Measurements from ENCODE around the gene DUSP5. TPM values are rescaled to one million over a fixed set of nuclear protein-coding genes. Genes with fewer than 3 reads are reported as not detected.

The DUSP5 gene
- total RNA-seq, 2 donors from 2014 or later: 7.1 to 52.2 TPM

DNA sequence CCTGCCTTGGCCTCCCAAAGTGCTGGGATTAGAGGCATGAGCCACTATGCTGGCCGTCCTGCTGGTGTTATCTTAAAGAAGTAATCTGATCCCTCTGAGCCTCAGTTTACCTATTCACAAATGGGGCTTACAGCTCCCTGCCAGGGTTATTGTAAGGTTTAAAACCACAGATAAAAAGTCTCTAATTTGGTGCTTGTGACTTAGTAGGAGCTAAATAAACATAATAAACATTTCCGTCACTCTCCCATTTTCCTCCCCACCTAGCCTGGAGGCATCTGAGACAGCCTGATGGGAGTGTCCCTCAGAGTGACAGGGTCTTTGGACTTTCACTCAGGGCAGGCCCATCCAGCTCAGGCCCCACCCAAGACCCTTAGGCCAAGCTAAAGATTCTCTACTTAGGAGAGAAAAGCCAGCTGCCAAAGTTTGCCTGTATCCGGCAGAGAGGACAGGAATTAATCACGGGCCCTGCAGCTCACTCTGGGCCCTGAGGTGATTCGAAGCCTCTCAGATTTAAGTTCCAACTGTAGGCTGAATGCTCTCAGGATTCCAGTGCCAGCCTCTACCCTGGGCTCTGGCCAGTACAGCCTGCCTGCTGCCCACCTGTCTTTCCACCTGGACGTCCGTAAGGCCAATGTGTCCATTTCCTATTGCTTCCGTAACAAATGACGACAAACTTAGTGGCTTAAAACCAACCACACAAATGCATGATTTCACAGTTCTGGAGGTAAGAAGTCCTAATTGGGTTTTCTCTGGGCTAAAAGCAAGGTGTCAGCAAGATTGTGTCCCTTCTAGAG lies 21.8 kb upstream of the DUSP5 start:
- DNase-seq (no peak), ATAC-seq (no peak)

DNA sequence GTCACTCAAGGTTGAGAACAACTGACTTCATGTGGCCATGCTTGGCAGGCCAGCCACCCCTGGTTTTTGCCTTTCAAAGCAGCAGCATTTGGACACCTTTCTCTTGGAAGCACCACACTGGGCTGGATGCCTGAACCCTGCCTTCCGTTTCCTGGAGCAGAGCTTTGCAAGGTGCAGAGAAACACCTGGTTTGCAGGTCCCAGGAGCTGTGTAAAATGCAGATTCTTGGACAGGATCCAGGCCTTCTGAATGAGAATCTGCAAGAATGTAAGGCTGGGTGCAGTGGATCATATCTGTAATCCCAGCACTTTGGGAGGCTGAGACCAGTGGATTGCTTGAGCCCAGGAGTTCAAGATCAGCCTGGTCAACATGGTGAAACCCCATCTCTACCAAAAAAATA lies 18.0 kb upstream of the DUSP5 start:
- intact Hi-C loops (cut with DNase I, micrococcal nuclease): no loop called here
- DNase-seq: no peak

More for the DNA sequence above, 21.8 kb upstream of the DUSP5 start:
- intact Hi-C loops (cut with DNase I, micrococcal nuclease): no loop called here

DNA sequence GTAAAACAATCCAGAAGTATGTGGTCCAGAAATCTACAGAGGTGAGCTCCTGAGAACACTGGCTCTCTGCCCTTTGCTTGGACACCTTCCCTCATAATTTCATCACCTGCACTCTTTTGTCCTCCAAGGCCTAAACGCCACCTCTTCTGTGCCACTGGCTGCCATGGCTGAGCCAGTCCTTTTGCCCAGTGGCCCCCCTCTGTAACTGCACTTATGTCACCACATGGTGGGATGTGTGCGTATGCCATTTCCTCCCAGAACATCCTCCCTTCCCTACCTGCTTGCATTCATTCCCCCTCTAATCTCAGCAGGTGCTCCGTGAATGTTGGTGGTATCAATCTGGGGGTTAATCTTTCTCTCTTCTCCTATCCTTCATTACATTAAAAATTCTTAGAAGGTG lies 17.3 kb upstream of the DUSP5 start:
- ATAC-seq (no peak), DNase-seq (no peak)
- intact Hi-C loops (cut with DNase I, micrococcal nuclease): no loop called here

More for the DNA sequence above, 18.0 kb upstream of the DUSP5 start:
- peak; percentile 31 for ATAC-seq

DNA sequence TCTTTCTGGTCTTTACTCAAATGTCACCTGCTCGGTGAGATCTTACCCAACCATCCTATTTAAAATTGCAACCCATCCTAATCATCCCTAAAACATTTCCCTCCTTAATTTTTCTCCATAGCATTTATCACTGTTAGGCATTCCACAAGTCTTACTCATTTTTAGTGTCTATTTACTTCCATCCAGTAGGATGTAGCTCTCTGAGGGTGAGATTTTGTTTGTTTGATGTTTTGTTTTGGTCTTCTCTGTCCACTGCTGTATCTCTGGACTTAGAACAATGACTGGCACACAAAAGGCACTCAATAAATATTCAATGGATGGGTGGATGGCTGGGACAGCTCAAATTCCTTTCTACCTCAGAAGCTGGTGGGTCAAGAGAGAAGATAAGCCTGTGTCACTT lies 15.8 kb upstream of the DUSP5 start:
- intact Hi-C loops (cut with DNase I, micrococcal nuclease): no loop called here

DNA sequence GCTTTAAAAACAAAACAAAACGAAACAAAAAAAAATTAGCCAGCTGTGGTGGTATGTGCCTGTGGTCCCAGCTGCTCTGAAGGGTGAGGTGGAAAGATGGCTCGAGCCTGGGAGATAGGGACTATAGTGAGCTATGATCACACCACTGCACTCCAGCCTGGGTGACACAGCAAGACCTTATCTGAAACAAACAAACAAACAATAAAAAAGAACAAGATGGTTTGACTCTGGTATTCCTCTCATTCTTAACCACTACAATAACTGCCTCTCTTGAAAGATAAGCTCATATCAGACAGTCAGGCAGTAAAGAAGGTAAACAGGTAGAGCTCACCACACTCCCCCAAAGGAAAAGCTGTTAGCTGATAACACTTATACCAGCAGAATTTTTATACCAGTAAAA lies 14.1 kb upstream of the DUSP5 start:
- intact Hi-C loops (cut with DNase I, micrococcal nuclease): no loop called here
- DNase-seq (no peak), ATAC-seq (peak; percentile 93)

More for the DNA sequence above, 15.8 kb upstream of the DUSP5 start:
- DNase-seq: no peak
- no peak for ATAC-seq

DNA sequence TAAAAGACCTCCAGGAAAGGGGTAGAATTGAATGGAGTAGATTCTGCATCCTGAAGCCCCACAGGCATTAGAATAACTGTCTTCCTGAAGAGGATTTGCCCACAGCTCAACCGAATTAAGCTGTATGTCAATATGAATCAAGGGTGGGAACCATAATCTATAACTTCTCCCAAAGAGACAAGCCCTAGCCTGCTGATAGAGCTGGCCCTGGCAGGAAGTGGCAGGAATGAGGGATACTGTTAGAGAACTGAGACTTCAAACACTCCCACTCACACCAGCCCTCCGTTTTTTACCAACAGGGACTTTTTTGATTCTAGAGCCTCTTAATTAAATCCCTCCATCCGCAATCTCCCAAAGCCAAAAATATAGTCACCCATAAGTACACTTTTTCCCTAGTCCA lies 12.2 kb upstream of the DUSP5 start:
- no peak for ATAC-seq
- intact Hi-C loops (cut with DNase I, micrococcal nuclease): no loop called here
- no peak for DNase-seq

DNA sequence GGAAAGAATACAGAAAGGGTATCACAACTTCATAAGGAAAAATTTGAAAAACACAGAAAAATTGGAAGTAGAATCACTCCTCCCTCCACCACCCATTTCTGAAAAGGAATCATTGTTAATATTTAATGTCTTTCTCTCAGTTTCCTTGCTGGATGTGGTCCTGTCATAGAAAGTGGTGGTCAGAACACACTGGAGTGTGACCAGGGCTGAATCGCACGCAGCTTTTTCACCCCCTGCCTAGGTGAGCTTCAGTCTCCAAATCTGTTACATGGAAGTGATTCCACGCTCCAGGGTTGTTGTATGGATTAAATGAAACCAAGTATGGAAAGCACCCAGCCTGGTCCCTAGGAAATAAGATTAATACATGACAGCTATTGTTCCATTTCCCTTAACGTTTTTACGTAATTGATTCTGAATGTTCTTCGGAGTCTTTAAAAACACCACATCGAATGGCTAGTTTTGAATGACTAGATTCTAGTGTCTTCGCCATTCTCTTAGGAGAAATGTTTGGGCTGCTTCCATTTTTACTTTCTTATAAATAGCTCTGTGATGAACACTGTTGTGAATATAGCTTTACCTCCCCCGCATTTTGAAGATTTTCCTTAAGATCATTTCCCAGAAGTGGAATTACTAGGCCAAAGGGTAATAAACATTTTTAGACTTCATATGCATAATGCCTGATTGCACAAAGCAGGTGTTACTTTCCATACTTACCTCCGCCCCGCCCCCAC lies 10.9 kb upstream of the DUSP5 start:
- ATAC-seq (no peak), DNase-seq (no peak)
- intact Hi-C loops (cut with DNase I, micrococcal nuclease): no loop called here

DNA sequence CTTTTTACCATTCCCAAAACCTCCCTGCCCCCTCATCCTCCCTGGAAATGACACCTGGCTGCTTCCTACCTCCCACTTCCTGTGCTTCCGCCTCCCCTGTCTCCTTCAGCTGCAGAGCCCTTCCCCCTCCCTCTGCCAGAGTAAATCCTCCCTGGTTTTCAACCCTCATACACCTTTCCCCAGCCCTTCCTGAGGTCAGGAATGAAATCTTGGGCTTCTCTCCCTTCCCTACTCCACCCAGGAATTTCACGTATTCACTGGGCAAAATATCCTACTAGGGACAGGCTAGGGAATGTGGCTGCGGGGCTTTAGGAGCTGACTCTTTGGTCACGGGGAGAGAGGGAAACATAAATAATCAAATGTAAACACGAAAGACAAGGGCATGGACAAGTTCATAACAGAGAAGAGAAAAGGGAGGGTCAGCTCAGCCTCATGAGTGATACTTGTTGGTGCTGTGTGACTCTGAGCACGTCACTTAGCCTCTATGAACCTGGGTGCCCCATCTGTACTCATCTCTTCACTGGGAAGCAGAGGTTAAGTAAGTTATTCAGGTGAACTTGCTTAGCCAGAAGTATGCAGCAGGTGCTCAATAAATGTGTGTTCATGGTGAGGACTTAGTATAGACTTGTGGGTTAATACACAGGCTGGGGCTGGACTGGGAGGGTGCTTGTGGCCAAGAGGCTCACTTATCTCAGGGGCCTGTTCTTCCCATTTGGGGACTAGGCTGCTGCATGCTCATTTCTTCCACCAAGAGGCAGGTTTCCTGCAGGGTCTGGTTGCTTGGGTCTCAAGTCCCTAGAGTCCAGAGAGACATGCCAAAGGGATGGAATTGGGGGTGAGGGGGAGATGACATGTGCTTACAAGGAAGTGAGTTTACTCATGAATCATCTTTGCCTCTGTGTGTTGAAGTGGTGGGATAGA lies 10.0 kb upstream of the DUSP5 start:
- ATAC-seq: no peak
- intact Hi-C loops (cut with DNase I, micrococcal nuclease): no loop called here
- DNase-seq: no peak

DNA sequence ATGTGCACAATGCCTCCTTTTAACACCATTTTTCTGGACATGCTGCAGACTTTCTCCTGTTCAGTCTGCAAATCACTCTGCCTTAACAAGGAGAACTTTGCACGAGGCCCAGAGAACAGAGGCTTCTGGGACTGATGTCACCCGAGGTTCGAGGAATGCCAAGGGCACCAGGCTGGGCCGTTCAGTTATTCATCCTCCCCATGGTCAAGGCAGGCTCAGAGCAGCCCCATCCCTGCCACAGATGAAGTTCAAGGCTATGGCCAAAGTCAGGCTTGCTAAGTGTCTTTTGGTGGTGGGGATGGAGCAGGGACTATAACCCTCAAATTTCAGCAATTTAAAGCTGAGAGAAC lies 9.4 kb upstream of the DUSP5 start:
- intact Hi-C loops (cut with DNase I, micrococcal nuclease): no loop called here
- ATAC-seq: no peak
- no peak for DNase-seq

DNA sequence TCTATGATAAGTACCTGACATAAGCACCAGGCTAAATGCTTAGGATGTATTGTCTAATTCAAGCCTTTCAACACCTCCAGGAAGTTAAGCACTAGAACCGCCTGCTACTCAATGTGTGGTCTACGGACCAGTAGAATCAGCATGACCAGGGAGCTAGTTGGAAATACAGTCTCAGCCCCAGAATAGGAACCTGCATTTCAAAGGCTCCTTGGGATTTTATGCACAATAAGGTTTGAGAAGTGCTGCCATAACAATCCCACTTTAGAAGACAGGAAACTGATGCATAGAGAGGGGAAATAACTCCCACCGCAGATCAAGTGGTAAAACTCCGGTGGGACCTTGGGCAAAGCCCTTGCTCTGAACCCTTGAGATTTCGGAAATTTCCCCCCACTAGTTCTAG lies 8.8 kb upstream of the DUSP5 start:
- DNase-seq (no peak), ATAC-seq (no peak)
- intact Hi-C loops (cut with DNase I, micrococcal nuclease): no loop called here

DNA sequence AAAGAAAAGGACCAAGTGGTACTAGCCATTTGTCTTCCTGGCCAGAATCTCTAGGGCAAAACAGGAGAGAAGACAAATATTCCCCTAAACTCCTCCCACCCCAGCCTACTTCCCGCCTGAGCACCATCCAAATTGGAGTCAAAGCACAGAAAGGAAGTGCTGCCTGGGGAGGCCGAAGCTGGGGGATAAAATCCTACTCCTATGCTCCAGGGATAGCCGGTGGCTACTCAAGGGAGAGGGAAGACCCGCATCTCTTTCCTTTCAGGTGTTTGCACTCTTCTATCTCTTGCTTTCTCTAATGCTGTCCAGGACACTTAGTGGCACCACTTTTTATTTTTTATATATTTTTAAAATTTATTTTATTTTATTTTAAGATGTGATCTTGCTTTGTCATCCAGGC lies 7.1 kb upstream of the DUSP5 start:
- DNase-seq (no peak), ATAC-seq (no peak)
- intact Hi-C loops (cut with DNase I, micrococcal nuclease): no loop called here

DNA sequence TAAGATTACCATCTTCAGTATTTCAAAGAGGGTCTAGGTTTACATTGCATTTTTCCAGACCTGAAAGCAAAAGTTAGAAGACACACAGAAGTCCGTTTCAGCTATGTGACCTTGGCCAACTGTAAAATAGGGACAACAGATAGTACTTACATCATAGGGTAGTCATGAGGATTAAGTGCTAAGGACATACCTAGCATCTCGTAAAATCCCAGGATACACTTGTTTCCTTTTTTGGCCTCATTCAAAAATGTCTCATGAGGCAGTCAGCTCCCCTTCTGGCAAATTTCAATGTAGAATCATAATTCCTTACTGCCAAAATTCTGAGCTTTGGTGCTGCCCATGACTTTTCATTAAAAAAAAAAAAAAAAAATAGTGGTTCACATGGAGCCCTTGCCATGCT lies 6.4 kb upstream of the DUSP5 start:
- DNase-seq: no peak
- intact Hi-C loops (cut with DNase I, micrococcal nuclease): no loop called here
- no peak for ATAC-seq

DNA sequence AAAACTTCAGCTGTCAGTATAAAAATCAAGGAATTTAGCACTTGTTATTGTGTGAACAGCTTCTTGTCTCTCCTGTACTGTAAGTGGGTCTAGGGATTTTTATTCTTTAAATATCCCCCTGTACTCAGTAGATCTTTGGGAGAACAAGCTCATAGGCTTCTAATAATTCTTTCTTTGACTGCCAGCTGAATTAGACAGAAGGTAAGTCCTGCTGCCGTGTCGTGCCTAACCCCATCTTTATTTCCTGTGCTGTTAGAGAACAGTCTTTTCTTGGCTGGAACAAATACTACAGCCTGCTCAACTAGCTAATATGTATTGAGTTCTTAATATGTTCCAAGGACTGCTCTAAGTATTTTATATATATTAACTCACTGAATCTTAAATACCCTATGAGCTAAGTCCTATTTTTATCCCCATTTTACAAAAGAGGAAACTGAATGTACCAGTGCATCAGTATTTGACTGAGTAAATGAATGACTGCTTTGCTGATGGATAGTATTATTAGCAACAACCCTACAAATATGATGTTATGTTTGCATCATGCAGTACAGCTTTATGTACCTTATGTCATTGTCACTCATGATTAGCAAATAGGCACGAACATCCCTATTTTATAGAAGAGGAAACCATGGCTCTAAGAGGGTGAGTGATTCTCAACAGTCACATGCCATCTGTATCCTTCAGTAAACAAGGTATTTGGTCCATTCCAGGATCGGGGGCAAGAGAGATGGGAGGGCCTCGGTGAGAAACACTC lies 5.5 kb upstream of the DUSP5 start:
- intact Hi-C loops (cut with DNase I, micrococcal nuclease): no loop called here

DNA sequence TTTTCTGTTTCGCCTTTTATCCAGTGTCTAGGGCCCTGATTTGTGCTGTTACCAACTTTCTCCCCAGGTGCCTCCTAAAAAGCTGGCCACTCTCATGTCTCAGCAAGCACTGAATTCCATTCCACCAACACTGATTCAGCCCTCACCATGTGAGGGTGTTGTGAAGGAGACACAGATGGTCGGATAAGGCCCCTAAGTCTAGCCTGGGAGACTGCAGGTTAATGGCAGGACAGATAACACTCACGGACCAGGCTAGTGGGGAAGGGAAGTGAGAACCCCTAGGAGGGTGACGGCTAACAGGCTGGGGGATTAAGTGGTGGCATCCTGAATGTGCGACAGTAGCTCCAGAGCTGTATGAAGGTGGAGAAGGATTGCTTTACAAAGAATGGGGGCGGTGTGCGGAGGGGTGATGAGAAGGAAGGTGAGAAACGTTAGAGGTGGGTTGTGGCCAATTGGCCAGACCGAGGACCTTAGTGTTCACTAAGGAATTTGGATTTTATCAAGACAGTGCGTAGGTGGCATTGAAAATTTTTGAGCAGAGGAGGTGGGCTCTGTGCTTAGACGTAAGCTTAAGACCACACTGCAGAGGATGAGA lies 3.8 kb upstream of the DUSP5 start:
- DNase-seq: no peak
- no peak for ATAC-seq
- intact Hi-C loops (cut with DNase I, micrococcal nuclease): no loop called here

More for the DNA sequence above, 5.5 kb upstream of the DUSP5 start:
- DNase-seq (no peak), ATAC-seq (no peak)

DNA sequence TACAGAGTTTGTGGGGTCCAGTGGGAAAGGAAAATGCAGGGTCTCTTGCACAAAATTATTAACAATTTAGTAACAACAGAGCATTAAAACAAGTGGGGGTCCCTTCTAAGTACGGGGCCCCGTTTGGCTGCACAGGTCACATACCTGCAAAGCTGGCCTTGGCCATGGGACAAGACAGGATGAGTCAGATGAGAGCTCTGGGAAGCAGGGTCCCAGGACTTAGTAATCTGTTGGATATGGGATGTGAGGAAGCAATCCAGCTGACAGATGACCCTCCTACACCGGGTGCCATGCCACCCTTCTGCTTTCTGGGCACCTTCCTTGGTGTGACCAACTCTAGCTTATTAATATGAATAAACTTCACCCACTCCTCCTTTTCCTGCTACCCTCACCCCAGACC lies 3.2 kb upstream of the DUSP5 start:
- intact Hi-C loops (cut with DNase I, micrococcal nuclease): no loop called here
- no peak for DNase-seq
- ATAC-seq: no peak

DNA sequence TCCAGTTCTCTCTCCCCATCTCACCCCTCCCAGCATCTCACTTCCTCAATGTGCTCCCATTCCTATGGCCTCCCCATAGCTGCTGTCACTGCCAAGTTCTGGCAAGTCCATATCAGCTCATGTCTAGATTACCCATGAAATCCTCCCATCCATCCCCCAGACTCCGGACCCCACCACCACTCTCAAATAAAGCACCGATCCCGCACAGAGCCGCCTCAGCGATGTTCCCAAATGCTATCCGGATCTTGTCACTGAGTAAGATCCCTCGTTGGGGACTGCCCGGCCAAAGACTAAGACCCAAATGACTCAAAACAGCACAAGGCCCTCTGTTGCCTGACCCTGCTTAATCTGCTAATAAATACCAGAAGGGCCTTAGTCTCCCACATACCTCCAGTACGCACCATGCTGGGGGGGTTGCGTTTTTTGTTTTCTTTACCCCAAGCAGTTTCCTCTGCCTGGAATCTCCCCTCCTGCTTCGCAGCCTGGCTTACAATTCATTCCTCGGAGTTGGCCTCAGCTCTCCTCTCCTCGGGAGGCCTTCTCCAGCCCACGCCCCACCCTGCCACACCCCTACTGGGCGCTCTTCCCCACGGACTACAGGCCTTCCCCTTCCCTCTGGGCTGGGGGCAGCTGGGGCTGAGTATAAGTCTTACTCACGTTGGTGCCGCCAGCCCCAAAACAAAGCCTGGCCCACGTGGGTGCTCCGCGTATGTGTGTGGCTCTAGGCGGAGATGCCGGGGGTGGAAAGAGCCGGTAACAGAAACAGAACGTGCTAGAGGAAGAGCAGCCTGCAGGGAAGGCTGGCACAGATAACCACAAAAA lies 1.8 kb upstream of the DUSP5 start:
- intact Hi-C loops (cut with DNase I, micrococcal nuclease): no loop called here
- no peak for ATAC-seq

DNA sequence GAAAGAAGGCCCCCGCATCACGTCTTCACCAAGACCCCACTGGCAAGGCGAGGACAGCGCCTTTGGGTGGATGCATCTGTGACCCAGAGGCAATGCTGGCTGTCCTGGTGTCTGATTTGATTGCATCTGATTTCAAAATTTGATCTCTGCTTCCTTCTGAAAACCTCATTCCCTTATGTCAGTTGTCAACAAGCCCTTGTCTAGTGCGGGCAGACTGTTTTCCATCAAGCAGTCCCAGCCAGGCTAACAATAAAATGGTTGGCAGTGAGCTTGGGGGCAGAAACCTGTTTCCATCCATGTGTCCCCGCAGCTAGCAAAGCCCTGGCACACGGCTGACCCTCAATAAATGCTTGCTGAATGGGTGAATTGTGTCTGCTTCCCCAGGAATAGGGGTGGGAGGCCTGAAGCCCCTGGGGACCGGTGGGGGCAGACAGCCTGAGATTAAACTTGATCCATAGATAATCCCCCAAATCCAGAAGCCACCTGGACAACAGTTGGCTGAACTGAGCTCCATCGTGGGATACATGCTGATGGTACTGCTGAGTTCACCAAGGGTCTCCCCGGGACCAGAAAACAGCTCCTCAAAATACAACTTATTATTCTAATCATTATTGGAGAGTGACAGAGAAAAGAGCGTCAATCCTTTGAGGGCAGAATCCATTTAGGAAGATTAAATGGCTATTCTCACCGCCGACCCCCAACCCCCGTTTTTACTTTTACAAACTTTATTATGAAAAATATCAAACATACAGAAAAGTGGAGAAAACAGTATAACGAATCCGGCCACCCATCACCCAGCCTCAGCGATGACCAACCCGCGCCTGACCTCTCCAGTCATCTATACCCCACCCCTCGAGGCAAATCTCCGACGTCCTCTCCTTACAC lies 912 bp upstream of the DUSP5 start:
- no peak for DNase-seq
- intact Hi-C loops (cut with DNase I, micrococcal nuclease): no loop called here
- ATAC-seq: no peak

More for the DNA sequence above, 1.8 kb upstream of the DUSP5 start:
- DNase-seq: peak; percentile 34 to 51

Measured in left colon (tissue), 2 donors.